ENCODE data around the gene SFSWAP.

The SFSWAP gene

DNA sequence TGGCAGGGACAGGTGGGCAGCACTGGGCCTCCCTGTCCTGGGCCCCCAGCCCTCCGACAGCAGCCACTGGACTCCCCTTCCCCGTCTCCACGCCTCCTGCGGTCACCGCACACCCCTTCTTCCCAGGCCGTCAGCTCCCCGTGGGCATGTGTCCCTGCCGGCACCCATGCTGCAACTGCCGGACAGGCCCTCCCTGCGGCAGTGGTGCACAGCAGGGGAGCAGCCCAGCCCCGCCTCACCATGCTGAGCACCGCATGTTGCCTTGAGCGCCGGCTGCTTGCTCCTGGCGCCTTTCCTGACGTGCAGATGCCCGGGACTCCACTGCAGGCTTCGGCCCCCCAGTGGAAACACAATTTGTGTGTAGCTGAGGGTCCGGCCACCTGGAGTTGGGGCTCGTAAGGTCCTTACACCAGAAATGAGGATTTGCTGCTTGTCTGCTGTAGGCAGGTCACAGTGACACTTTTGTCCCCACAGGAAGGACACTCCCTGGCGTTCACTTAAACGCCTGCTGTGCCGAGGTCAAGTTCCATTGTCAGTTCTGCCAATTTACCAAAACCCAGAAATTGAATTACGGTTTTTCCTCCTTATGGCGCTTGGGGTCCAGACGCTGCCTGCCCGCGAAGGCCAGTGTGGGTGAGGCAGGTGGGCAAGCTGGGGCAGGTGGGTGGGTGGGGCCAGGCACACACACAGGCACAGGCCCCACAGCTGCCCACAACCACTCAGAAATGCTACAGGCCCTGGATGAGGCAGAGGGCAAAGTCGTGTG lies 89.1 kb downstream of the SFSWAP start:
- DNase-seq, result no peak

DNA sequence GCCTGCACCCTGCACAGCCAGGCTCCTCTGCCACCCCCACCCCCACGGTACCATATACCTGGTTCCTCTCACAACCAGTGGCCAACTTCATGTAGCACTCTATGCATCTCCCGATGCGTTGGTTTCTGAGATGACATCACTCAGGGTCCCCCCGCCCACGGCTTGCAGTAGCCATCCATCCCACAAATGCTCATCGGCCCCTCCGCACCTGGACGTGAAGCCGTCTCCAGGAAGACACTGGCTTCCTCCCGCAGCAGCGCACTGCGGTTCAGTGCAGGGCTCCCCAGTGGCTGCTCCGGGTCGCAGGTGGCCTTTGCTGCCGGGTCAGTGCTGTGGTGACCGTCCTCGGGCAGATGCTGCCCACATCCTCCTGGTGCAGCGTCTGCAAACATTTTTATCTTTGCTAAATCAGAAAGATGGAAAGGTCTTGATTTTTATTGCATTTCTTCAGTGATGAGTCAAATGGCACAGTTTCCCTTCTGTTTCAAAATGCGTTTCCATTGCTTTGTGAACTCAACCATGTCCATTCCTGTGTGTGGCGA lies 89.8 kb downstream of the SFSWAP start:
- no peak for DNase-seq
- TF ChIP-seq, protein P1, sequence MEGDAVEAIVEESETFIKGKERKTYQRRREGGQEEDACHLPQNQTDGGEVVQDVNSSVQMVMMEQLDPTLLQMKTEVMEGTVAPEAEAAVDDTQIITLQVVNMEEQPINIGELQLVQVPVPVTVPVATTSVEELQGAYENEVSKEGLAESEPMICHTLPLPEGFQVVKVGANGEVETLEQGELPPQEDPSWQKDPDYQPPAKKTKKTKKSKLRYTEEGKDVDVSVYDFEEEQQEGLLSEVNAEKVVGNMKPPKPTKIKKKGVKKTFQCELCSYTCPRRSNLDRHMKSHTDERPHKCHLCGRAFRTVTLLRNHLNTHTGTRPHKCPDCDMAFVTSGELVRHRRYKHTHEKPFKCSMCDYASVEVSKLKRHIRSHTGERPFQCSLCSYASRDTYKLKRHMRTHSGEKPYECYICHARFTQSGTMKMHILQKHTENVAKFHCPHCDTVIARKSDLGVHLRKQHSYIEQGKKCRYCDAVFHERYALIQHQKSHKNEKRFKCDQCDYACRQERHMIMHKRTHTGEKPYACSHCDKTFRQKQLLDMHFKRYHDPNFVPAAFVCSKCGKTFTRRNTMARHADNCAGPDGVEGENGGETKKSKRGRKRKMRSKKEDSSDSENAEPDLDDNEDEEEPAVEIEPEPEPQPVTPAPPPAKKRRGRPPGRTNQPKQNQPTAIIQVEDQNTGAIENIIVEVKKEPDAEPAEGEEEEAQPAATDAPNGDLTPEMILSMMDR (IDR thresholded peaks at IDR 0.05; ENCODE audit: low read depth, low read length), result no peak
- H3K27ac ChIP-seq, result no peak overlapping the region
- peaks cover 23% of the 10 kb centered on the region for H3K36me3 ChIP-seq
- no peak overlapping the region for H3K4me3 ChIP-seq (ENCODE audit: low read depth, low read length)
- no peaks in the 10 kb centered on the region for H3K9me3 ChIP-seq (ENCODE audit: severe bottlenecking)
- no peaks in the 10 kb centered on the region for H3K27me3 ChIP-seq (ENCODE audit: insufficient read depth, low read depth, severe bottlenecking)

More for the DNA sequence above, 89.1 kb downstream of the SFSWAP start:
- Histone ChIP-seq H3K27ac (no peak overlapping the region), H3K27me3 (ENCODE audit: insufficient read depth, low read depth, severe bottlenecking) (no peaks in the 10 kb centered on the region), H3K36me3 (peaks cover 23% of the 10 kb centered on the region), H3K9me3 (ENCODE audit: severe bottlenecking) (no peaks in the 10 kb centered on the region), H3K4me3 (ENCODE audit: low read depth, low read length) (no peak overlapping the region)
- TF ChIP-seq, protein P1 (IDR thresholded peaks at IDR 0.05; ENCODE audit: low read depth, low read length), result no peak

DNA sequence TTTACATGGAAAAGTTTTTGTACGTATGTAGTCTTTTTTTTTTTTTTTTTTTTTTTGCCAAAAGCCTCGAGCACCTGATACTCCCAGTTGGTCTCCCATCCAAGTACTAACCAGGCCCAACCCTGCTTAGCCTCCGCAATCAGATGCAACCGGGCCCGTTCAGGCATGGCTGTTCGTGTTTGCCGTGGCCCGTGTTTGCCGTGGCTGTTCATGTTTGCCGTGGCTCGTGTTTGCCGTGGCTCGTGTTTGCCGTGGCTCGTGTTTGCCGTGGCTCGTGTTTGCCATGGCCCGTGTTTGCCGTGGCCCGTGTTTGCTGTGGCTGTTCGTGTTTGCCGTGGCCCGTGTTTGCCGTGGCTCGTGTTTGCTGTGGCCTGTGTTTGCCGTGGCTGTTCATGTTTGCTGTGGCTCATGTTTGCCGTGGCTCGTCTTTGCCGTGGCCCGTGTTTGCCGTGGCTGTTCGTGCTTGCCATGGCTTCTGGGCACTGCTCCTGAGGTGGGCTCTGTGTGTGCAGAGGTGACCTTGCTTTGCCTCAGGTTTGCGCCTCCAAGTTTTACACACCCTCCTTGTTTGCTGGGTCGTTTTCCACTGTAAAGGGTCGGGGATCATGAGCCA lies 90.5 kb downstream of the SFSWAP start:
- TF ChIP-seq, protein P1 (IDR thresholded peaks at IDR 0.05; ENCODE audit: low read depth, low read length), result no peak
- Histone ChIP-seq H3K36me3 (peaks cover 23% of the 10 kb centered on the region), H3K9me3 (ENCODE audit: severe bottlenecking) (no peaks in the 10 kb centered on the region), H3K4me3 (ENCODE audit: low read depth, low read length) (no peak overlapping the region), H3K27me3 (ENCODE audit: insufficient read depth, low read depth, severe bottlenecking) (no peaks in the 10 kb centered on the region), H3K27ac (no peak overlapping the region)
- DNase-seq, result no peak

DNA sequence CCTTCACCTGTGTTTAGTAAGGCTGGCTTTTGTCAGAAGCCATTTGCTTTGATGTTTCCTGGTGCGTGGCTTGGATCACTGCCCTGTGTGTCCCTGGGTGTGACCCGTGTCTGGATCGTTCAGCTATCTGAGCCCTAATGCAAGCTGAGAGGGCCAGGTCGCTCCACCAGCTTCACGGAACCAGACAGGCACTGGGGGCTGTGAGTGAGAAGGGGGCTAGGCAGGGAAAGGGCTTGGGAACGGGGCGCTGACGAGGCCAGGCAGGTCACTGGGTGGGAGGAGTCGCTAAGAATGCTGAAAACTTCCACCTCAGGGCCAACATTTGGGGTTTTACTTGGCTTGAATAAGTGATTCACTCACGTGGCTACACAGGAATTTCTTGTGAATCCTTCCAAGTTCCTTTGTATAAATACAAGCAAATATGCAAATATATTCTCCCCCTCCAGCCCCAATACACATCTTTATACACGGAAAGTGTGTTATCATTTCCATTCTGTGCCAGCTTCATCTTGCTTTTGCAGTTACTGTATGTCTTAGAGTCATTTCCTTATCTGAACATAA lies 93.2 kb downstream of the SFSWAP start:
- H3K27ac ChIP-seq, result no peak overlapping the region
- no peaks in the 10 kb centered on the region for H3K27me3 ChIP-seq (ENCODE audit: insufficient read depth, low read depth, severe bottlenecking)
- H3K36me3 ChIP-seq, result peaks cover 11% of the 10 kb centered on the region
- DNase-seq, result no peak
- H3K4me3 ChIP-seq (ENCODE audit: low read depth, low read length), result no peak overlapping the region
- H3K9me3 ChIP-seq (ENCODE audit: severe bottlenecking), result no peaks in the 10 kb centered on the region
- TF ChIP-seq, protein P1 (IDR thresholded peaks at IDR 0.05; ENCODE audit: low read depth, low read length), result no peak

DNA sequence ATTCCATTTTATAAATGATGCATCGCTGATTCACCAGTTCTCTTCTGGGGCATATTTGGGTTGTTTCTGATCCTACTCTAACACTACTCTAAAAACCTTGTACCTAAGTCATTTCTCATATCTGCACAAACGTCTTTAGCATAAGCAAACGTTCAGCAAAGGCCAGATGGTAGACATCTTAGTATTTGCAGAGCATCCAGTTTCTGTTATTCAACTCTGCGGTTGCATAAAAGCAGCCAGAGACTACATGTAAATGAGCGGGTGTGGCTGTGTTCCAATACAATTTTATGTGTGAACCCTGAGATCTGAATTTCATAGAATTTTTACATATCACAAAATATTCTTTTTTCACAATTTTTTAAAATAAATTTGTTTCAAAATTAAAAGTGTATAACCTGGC lies 94.5 kb downstream of the SFSWAP start:
- TF ChIP-seq, protein P1 (IDR thresholded peaks at IDR 0.05; ENCODE audit: low read depth, low read length), result no peak
- no peak overlapping the region for H3K27ac ChIP-seq
- no peaks in the 10 kb centered on the region for H3K27me3 ChIP-seq (ENCODE audit: insufficient read depth, low read depth, severe bottlenecking)
- DNase-seq, result no peak
- no peak overlapping the region for H3K4me3 ChIP-seq (ENCODE audit: low read depth, low read length)
- no peaks in the 10 kb centered on the region for H3K9me3 ChIP-seq (ENCODE audit: severe bottlenecking)
- peaks cover 6% of the 10 kb centered on the region; the same call in 1 of the 2 replicates for H3K36me3 ChIP-seq
